GM10266 (cell line): ENCODE results near the gene STAG2.

Experiments used
- DNase-seq: peaks from one replicate; pipeline ENCODE4 v3.0.0; 2012; ENCODE audit errors: extremely low spot score
- TF ChIP-seq, protein P1 (sequence below): IDR thresholded peaks from 2 replicates; pipeline ENCODE4 v1.5.1; 2012; ENCODE audit warnings: mild to moderate bottlenecking, low read depth; ENCODE audit not compliant: control insufficient read depth, insufficient read depth; ENCODE audit errors: missing control alignments

STAG2 gene

DNA sequence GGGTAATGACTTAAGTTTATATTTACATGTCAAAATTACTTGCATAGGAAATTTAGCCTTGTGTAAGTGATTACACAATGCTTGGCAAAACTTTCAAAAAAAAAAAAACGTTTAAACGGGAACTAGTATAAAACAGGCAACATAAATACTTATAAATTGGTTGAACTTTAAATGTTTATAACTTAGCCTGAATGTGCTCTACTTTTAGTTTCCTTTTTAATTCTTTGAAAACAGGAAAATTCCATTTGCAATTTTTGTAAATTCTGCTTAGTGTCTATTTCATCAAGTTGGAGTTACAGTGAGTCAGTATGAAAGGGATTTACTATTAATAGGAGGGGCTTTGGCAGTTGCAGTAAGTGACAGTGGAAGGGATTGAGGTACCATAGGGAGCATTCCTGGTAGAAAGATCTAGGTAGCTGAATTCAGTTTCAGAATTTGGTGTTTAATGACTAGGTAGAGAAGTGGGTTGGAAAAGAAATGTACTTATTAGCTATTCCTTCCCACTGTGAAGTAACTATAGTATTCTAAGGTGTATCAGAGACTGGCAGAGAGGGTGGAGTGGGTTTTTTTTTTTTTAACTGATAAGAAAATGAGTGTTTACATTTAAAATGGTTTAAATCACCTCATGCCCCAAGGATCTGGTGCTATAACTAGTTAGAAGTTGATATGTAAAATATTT lies 2.8 kb downstream of the STAG2 start:
- DNase-seq = no peak
- TF ChIP-seq, protein P1, sequence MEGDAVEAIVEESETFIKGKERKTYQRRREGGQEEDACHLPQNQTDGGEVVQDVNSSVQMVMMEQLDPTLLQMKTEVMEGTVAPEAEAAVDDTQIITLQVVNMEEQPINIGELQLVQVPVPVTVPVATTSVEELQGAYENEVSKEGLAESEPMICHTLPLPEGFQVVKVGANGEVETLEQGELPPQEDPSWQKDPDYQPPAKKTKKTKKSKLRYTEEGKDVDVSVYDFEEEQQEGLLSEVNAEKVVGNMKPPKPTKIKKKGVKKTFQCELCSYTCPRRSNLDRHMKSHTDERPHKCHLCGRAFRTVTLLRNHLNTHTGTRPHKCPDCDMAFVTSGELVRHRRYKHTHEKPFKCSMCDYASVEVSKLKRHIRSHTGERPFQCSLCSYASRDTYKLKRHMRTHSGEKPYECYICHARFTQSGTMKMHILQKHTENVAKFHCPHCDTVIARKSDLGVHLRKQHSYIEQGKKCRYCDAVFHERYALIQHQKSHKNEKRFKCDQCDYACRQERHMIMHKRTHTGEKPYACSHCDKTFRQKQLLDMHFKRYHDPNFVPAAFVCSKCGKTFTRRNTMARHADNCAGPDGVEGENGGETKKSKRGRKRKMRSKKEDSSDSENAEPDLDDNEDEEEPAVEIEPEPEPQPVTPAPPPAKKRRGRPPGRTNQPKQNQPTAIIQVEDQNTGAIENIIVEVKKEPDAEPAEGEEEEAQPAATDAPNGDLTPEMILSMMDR = no peak

DNA sequence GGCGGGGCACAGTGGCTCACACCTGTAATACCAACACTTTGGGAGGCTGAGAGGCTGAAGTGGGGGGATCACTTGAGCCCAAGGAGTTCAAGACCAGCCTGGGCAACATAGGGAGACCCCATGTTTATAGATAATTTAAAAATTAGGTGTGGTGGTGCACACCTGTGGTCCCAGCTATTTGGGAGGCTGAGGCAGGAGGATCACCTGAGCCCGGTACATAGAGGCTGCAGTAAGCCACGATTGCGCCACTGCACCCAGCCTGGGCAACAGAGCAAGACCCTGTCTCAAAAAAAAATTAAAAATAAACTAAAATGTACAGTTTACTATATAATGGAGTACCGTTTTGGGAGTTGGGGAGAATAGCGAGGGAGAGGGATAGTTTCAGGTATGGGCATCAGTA lies 4.2 kb downstream of the STAG2 start:
- TF ChIP-seq, protein P1 = no peak
- no peak for DNase-seq

GRCh38 chrX:123967497-123967896 lies 6.0 kb downstream of the STAG2 start:
- TF ChIP-seq, protein P1 = no peak
- DNase-seq = no peak

- TF ChIP-seq, protein P1 = no peak
- DNase-seq = no peak
These were observed 7.0 kb downstream of the STAG2 start for GRCh38 chrX:123968383-123969050.

- TF ChIP-seq, protein P1 = no peak
- DNase-seq = no peak
These were observed 10.5 kb downstream of the STAG2 start for GRCh38 chrX:123971982-123972381.

DNA sequence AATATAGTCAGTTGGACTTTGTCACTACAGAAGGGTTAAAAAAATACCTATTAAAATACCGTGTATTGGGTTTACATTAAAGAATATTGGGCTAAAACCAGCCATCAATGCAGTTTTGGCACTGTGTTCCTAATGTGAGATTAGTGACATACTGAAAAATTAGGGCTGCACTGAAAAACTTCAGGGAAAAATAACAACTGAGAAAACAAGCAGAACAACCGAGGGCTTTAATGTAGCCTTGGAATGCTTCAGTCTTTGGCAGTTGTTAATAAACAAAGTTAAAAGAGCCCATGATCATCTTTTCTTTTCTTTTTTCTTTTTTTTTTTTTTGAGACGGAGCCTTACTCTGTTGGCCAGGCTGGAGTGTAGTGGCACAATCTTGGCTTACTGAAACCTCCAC lies 12.4 kb downstream of the STAG2 start:
- TF ChIP-seq, protein P1 = no peak
- DNase-seq = no peak

DNA sequence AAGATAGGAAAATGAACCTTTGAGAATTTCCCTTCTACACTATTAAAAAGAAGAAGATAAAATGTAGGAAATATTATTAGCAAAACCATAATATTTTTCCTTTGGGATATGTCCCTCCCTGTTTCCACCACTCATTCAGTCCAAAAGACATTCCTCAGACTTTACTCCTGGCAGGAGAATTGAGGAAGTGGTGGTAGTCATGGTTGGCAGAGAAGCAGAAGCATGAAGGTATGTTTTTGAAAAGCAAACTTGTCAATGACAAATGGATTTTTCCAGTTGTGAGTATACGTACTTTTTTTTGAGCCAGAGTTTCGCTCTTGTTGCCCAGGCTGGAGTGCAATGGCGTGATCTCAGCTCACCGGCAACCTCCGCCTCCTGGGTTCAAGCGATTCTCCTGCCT lies 13.7 kb downstream of the STAG2 start:
- no peak for DNase-seq
- TF ChIP-seq, protein P1 = no peak
